GM18498 (cell line): ENCODE results near the gene LRCH1.
"Not testable (repeated sequence)": the region's sequence is repeated elsewhere in the genome, so short reads cannot be mapped to it uniquely, and the experiment has no call there.

Experiments used
- ATAC-seq: cut with Tn5 transposase; IDR thresholded peaks from one replicate; pipeline ENCODE4 v1.9.1; 2021; ENCODE audit warnings: mild to moderate bottlenecking, moderate library complexity; ENCODE audit not compliant: unreplicated experiment

LRCH1 gene, protein sequence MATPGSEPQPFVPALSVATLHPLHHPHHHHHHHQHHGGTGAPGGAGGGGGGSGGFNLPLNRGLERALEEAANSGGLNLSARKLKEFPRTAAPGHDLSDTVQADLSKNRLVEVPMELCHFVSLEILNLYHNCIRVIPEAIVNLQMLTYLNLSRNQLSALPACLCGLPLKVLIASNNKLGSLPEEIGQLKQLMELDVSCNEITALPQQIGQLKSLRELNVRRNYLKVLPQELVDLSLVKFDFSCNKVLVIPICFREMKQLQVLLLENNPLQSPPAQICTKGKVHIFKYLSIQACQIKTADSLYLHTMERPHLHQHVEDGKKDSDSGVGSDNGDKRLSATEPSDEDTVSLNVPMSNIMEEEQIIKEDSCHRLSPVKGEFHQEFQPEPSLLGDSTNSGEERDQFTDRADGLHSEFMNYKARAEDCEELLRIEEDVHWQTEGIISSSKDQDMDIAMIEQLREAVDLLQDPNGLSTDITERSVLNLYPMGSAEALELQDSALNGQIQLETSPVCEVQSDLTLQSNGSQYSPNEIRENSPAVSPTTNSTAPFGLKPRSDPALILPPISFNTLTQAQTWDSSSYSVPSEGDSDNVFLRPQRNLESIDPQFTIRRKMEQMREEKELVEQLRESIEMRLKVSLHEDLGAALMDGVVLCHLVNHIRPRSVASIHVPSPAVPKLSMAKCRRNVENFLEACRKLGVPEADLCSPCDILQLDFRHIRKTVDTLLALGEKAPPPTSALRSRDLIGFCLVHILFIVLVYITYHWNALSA

GRCh38 chr13:46552889-46553520 lies at the start of gene LRCH1:
Gene LRCH1, plus strand, starts transcription at chr13:46553170. Its CDS starts 227 bp downstream, at chr13:46553397.
- ATAC-seq, result peak; percentile 67

DNA sequence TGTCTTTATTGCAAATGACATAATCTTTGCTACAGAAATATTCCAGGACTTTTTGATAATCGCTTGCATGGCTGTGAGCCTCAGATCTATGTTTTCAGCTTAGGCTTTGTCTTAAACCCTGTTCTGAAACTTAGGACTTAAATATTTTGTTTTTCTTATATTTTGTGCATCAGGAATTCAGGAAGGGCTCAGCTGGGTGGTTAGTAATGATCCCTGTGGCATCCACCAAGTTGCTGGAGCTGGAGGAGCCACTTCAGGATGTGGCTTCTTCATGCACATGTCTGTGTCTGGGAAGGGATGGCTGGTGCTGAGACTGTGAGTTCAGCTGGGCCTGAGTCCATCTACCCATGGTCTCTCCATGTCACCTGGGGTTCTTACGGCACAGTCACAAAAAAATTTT lies 48.9 kb upstream of the LRCH1 start:
- ATAC-seq, result no peak

GRCh38 chr13:46507981-46508380 lies 45.0 kb upstream of the LRCH1 start:
- no peak for ATAC-seq

DNA sequence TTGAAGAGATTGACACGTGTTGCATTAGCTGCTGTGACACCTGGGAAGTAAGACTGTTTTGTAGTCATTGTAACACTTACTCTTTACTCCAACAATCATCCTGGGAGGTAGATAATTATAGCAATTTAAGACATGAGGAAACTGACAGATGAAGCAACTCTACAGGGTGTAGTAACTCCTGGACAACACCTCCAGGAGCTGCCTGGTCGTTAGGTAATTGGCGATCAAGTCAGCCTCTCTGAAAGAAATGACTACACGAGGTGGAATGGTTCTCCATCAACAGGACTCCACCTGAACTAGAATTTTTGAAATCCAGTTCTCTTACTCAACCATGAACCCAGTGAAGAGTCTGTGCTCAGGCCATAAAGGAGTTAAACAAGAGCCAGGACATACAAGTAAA lies 43.0 kb upstream of the LRCH1 start:
- ATAC-seq, result no peak

DNA sequence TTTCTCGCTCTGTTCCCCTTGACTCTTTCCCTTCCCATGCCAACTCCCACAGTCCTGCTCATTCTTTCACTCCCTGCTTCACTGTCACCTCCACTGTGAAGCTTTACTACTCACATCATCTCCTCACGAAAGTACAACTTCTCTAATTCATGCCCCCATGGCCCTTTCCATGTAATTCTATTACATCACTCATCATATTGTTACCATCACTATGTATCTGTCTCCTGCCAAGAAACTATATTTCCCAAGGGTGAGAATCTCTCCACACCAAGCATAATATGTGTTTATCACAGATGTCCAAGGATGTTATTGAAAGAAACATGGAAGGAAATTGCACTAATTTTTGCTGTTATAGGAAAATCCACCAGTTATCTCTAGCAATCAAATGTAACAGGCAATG lies 37.2 kb upstream of the LRCH1 start:
- no peak for ATAC-seq

- ATAC-seq, result no peak
These were observed 36.2 kb upstream of the LRCH1 start for GRCh38 chr13:46516599-46517338.

- ATAC-seq, result not testable (repeated sequence)
These were observed 35.2 kb upstream of the LRCH1 start for GRCh38 chr13:46517748-46518147.

GRCh38 chr13:46519182-46519581 lies 33.8 kb upstream of the LRCH1 start:
- ATAC-seq, result no peak

- ATAC-seq, result no peak
These were observed 32.8 kb upstream of the LRCH1 start for GRCh38 chr13:46520166-46520565.

- ATAC-seq, result no peak
These were observed 31.5 kb upstream of the LRCH1 start for GRCh38 chr13:46521486-46521885.

DNA sequence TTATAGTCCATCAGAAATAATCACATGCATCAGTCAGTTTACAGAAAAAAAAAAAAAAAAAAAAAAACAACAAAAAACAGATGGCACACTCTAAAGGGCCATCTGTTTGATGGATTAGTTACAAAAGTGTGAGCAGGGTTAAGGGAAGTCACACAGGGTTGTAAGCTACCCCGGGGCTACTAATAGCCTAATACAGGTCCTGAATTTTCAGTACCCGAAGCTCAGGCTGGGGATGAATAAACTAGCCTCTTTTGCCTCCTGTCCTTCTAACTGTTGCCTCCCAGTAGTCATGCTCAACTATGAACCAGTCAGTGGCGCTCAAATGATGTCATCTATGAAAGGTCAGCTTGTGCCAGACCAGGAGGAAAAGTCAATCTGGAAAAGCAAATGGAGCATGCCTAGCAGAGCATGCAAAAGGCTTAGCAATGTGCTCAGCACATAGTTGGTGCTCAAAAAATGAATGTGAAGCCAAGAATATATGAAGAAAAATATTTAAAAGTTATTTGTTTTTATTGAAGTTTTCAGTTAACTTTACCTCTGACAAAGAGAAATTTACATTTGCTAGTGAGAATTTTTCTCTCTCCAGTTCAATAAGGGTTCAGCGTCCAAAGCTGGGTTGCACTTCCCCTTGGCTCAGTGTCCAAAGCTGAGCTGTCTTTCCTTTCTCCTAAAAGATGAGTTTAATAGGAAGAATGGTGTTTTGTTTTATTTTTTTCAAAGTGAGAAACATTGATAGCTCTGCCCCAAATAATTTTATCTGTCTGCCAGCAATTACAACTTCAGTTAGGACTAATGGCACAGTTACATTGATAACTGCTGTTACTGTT lies 30.8 kb upstream of the LRCH1 start:
- ATAC-seq, result no peak

- ATAC-seq, result no peak
These were observed 30.3 kb upstream of the LRCH1 start for GRCh38 chr13:46522748-46523030.

- ATAC-seq, result no peak
These were observed 28.8 kb upstream of the LRCH1 start for GRCh38 chr13:46523972-46524752.

- ATAC-seq, result no peak
These were observed 26.8 kb upstream of the LRCH1 start for GRCh38 chr13:46526100-46526735.

GRCh38 chr13:46526740-46527139 lies 26.2 kb upstream of the LRCH1 start:
- ATAC-seq, result no peak

GRCh38 chr13:46527237-46527636 lies 25.7 kb upstream of the LRCH1 start:
- ATAC-seq, result no peak

DNA sequence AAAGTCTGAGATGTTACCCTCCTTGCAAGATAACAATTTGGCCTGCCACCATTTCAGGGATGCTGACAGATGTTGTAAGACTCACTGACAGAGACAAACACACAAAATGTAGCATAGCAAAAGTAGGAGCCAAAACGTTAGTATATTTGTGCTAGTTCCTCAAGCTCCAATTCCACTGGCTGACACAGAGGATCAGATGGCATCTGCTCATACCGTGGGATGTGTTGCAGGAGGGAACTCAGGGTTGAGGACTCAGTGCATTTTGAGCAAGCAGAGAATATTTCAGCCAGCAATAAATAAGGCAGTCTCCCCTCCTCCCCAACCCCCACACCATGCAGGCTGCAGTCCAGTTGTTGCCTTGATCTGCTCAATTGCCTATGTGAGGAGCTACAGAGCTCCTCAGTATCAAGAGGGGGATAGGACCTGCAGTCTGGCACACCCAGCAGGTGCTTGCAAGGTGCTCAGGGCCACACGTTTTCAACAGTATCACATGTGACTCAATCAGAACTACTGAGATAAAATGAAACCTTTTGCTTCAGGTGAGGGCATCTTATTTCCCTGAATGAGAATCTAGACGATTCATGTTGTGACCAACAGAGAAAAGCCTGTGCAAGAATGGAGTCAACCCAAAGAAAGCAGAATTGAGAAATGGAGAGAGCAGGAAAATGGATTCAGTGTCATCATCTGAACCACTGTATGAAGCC lies 23.6 kb upstream of the LRCH1 start:
- ATAC-seq, result peak; percentile 42

DNA sequence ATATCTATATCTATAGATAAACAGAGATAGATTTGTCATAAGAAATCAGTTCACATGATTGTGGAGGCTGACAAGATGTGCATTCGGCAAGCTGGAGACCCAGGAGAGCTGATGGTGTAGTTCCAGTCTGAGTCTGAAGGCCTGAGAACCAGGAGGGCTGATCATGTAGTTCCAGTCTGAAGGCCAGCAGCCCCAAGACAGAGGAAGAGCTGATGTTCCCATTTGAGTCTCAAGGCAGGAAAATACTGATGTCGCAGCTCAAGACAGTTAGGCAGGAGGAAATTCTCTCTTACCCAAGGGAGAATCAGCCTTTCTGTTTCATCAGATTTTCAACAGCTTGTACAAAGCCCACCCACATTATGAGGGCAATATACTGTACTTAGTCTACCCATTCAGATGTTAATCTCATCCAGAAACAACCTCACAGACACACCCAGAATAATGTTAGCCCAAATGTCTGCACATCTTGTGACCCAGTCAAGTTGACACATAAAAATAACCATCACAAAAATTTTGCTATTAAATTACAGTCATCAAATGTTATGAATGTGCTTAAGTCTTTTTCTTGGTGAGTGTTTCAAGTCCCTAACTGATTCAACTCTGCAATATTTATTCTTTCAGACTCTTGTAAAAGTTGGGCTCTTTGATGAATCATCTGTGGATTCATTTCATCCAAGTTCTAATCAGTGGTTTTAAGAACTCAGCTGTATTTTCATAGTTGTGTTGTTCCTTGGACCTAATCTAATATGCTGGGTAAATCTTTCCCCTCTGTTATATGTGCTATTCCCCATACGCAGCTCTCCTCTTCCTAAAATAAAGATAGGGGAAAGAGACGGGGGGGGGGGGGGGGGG lies 22.7 kb upstream of the LRCH1 start:
- ATAC-seq, result no peak
